ENCODE measurements around the gene AKR1D1. TPM values are rescaled to one million over a fixed set of nuclear protein-coding genes. Genes with fewer than 3 reads are reported as not detected.
"Not testable (repeated sequence)": the region's sequence is repeated elsewhere in the genome, so short reads cannot be mapped to it uniquely, and the experiment has no call there.

The AKR1D1 gene
- total RNA-seq, 1 experiment from 2014 or later = not detected

GRCh38 chr7:138091840-138092239 lies 15.6 kb downstream of the AKR1D1 start:
- not testable (repeated sequence) for H3K36me3 ChIP-seq (ENCODE audit: insufficient read depth, low read length); H3K4me3 ChIP-seq (ENCODE audit: low read length); H2AFZ ChIP-seq (ENCODE audit: low read length); H3K79me2 ChIP-seq (ENCODE audit: low read length); DNase-seq; H3K27me3 ChIP-seq (ENCODE audit: low read length); H3K9me2 ChIP-seq (replicated peaks; ENCODE audit: insufficient read depth, low read length); H3K4me2 ChIP-seq (ENCODE audit: low read depth, low read length, poor library complexity, severe bottlenecking); H3K9ac ChIP-seq (ENCODE audit: low read length); H3K4me1 ChIP-seq (ENCODE audit: low read length); H3K9me3 ChIP-seq (ENCODE audit: low read length); H4K20me1 ChIP-seq (ENCODE audit: insufficient read depth, low read depth, low read length); H3K27ac ChIP-seq (ENCODE audit: low read length)

GRCh38 chr7:138092486-138093028 lies 16.3 kb downstream of the AKR1D1 start:
- Histone ChIP-seq H3K9ac (ENCODE audit: low read length) (no peak overlapping the region), H3K27ac (ENCODE audit: low read length) (no peak overlapping the region), H4K20me1 (ENCODE audit: insufficient read depth, low read depth, low read length) (no peaks in the 10 kb centered on the region), H3K4me2 (ENCODE audit: low read depth, low read length, poor library complexity, severe bottlenecking) (no peak overlapping the region), H3K9me2 (replicated peaks; ENCODE audit: insufficient read depth, low read length) (no peaks in the 10 kb centered on the region), H3K36me3 (ENCODE audit: insufficient read depth, low read length) (no peaks in the 10 kb centered on the region), H3K27me3 (ENCODE audit: low read length) (no peaks in the 10 kb centered on the region), H3K4me3 (ENCODE audit: low read length) (no peak overlapping the region), H3K9me3 (ENCODE audit: low read length) (no peaks in the 10 kb centered on the region), H3K4me1 (ENCODE audit: low read length) (no peaks in the 10 kb centered on the region), H3K79me2 (ENCODE audit: low read length) (no peaks in the 10 kb centered on the region), H2AFZ (ENCODE audit: low read length) (no peak overlapping the region)
- DNase-seq = no peak

- Histone ChIP-seq H3K9me2 (replicated peaks; ENCODE audit: insufficient read depth, low read length) (no peaks in the 10 kb centered on the region), H3K4me2 (ENCODE audit: low read depth, low read length, poor library complexity, severe bottlenecking) (no peak overlapping the region), H3K9ac (ENCODE audit: low read length) (no peak overlapping the region), H3K27me3 (ENCODE audit: low read length) (no peaks in the 10 kb centered on the region), H4K20me1 (ENCODE audit: insufficient read depth, low read depth, low read length) (no peaks in the 10 kb centered on the region), H2AFZ (ENCODE audit: low read length) (no peak overlapping the region), H3K4me1 (ENCODE audit: low read length) (no peaks in the 10 kb centered on the region), H3K27ac (ENCODE audit: low read length) (no peak overlapping the region), H3K79me2 (ENCODE audit: low read length) (no peaks in the 10 kb centered on the region), H3K36me3 (ENCODE audit: insufficient read depth, low read length) (no peaks in the 10 kb centered on the region), H3K9me3 (ENCODE audit: low read length) (no peaks in the 10 kb centered on the region), H3K4me3 (ENCODE audit: low read length) (no peak overlapping the region)
- no peak for DNase-seq
Observed at GRCh38 chr7:138095972-138096935, 20.0 kb downstream of the AKR1D1 start.

GRCh38 chr7:138097064-138097741 lies 20.9 kb downstream of the AKR1D1 start:
- no peaks in the 10 kb centered on the region for H3K36me3 ChIP-seq (ENCODE audit: insufficient read depth, low read length)
- no peak overlapping the region for H3K9ac ChIP-seq (ENCODE audit: low read length)
- H3K4me2 ChIP-seq (ENCODE audit: low read depth, low read length, poor library complexity, severe bottlenecking) = no peak overlapping the region
- DNase-seq = peak; percentile 58
- H3K27me3 ChIP-seq (ENCODE audit: low read length) = no peaks in the 10 kb centered on the region
- no peak overlapping the region for H3K4me3 ChIP-seq (ENCODE audit: low read length)
- H3K79me2 ChIP-seq (ENCODE audit: low read length) = no peaks in the 10 kb centered on the region
- H3K4me1 ChIP-seq (ENCODE audit: low read length) = no peaks in the 10 kb centered on the region
- H2AFZ ChIP-seq (ENCODE audit: low read length) = no peak overlapping the region
- H3K27ac ChIP-seq (ENCODE audit: low read length) = no peak overlapping the region
- H3K9me2 ChIP-seq (replicated peaks; ENCODE audit: insufficient read depth, low read length) = no peaks in the 10 kb centered on the region
- no peaks in the 10 kb centered on the region for H4K20me1 ChIP-seq (ENCODE audit: insufficient read depth, low read depth, low read length)
- no peaks in the 10 kb centered on the region for H3K9me3 ChIP-seq (ENCODE audit: low read length)

- Histone ChIP-seq H3K9me2 (replicated peaks; ENCODE audit: insufficient read depth, low read length) (no peaks in the 10 kb centered on the region), H4K20me1 (ENCODE audit: insufficient read depth, low read depth, low read length) (no peaks in the 10 kb centered on the region), H3K9ac (ENCODE audit: low read length) (no peak overlapping the region), H3K36me3 (ENCODE audit: insufficient read depth, low read length) (no peaks in the 10 kb centered on the region), H3K27me3 (ENCODE audit: low read length) (no peaks in the 10 kb centered on the region), H3K4me1 (ENCODE audit: low read length) (no peaks in the 10 kb centered on the region), H3K4me3 (ENCODE audit: low read length) (no peak overlapping the region), H3K79me2 (ENCODE audit: low read length) (no peaks in the 10 kb centered on the region), H3K4me2 (ENCODE audit: low read depth, low read length, poor library complexity, severe bottlenecking) (no peak overlapping the region), H3K27ac (ENCODE audit: low read length) (no peak overlapping the region), H3K9me3 (ENCODE audit: low read length) (no peaks in the 10 kb centered on the region), H2AFZ (ENCODE audit: low read length) (no peak overlapping the region)
- DNase-seq = no peak
Observed at GRCh38 chr7:138099813-138100212, 23.6 kb downstream of the AKR1D1 start.

GRCh38 chr7:138105221-138105620 lies 29.0 kb downstream of the AKR1D1 start:
- Histone ChIP-seq H3K27ac (ENCODE audit: low read length) (no peak overlapping the region), H3K27me3 (ENCODE audit: low read length) (no peaks in the 10 kb centered on the region), H3K4me3 (ENCODE audit: low read length) (no peak overlapping the region), H3K9ac (ENCODE audit: low read length) (no peak overlapping the region), H2AFZ (ENCODE audit: low read length) (no peak overlapping the region), H3K9me2 (replicated peaks; ENCODE audit: insufficient read depth, low read length) (no peaks in the 10 kb centered on the region), H4K20me1 (ENCODE audit: insufficient read depth, low read depth, low read length) (no peaks in the 10 kb centered on the region), H3K9me3 (ENCODE audit: low read length) (no peaks in the 10 kb centered on the region), H3K4me1 (ENCODE audit: low read length) (no peaks in the 10 kb centered on the region), H3K79me2 (ENCODE audit: low read length) (no peaks in the 10 kb centered on the region), H3K4me2 (ENCODE audit: low read depth, low read length, poor library complexity, severe bottlenecking) (no peak overlapping the region), H3K36me3 (ENCODE audit: insufficient read depth, low read length) (no peaks in the 10 kb centered on the region)
- DNase-seq = no peak

- no peaks in the 10 kb centered on the region for H3K9me3 ChIP-seq (ENCODE audit: low read length)
- no peaks in the 10 kb centered on the region for H3K36me3 ChIP-seq (ENCODE audit: insufficient read depth, low read length)
- H3K4me3 ChIP-seq (ENCODE audit: low read length) = no peak overlapping the region
- H2AFZ ChIP-seq (ENCODE audit: low read length) = no peak overlapping the region
- H4K20me1 ChIP-seq (ENCODE audit: insufficient read depth, low read depth, low read length) = no peaks in the 10 kb centered on the region
- no peak for DNase-seq
- no peak overlapping the region for H3K4me2 ChIP-seq (ENCODE audit: low read depth, low read length, poor library complexity, severe bottlenecking)
- H3K9me2 ChIP-seq (replicated peaks; ENCODE audit: insufficient read depth, low read length) = no peaks in the 10 kb centered on the region
- H3K9ac ChIP-seq (ENCODE audit: low read length) = no peak overlapping the region
- no peak overlapping the region for H3K27ac ChIP-seq (ENCODE audit: low read length)
- no peaks in the 10 kb centered on the region for H3K27me3 ChIP-seq (ENCODE audit: low read length)
- no peaks in the 10 kb centered on the region for H3K79me2 ChIP-seq (ENCODE audit: low read length)
- no peaks in the 10 kb centered on the region for H3K4me1 ChIP-seq (ENCODE audit: low read length)
Observed at GRCh38 chr7:138115047-138115446, 38.8 kb downstream of the AKR1D1 start.

GRCh38 chr7:138116141-138116540 lies 39.9 kb downstream of the AKR1D1 start:
- Histone ChIP-seq H3K27me3 (ENCODE audit: low read length) (no peaks in the 10 kb centered on the region), H3K27ac (ENCODE audit: low read length) (no peak overlapping the region), H3K4me2 (ENCODE audit: low read depth, low read length, poor library complexity, severe bottlenecking) (no peak overlapping the region), H3K79me2 (ENCODE audit: low read length) (no peaks in the 10 kb centered on the region), H3K9me3 (ENCODE audit: low read length) (no peaks in the 10 kb centered on the region), H3K4me1 (ENCODE audit: low read length) (no peaks in the 10 kb centered on the region), H4K20me1 (ENCODE audit: insufficient read depth, low read depth, low read length) (no peaks in the 10 kb centered on the region), H3K4me3 (ENCODE audit: low read length) (no peak overlapping the region), H3K9ac (ENCODE audit: low read length) (no peak overlapping the region), H3K9me2 (replicated peaks; ENCODE audit: insufficient read depth, low read length) (no peaks in the 10 kb centered on the region), H2AFZ (ENCODE audit: low read length) (no peak overlapping the region), H3K36me3 (ENCODE audit: insufficient read depth, low read length) (no peaks in the 10 kb centered on the region)
- DNase-seq = no peak
